Kidney epithelial cell (primary cell): Measurements from ENCODE around the gene CHD9NB. TPM values are rescaled to one million over a fixed set of nuclear protein-coding genes. Genes with fewer than 3 reads are reported as not detected.

ENCODE experiments used
- DNase-seq: peaks from one replicate; pipeline ENCODE4 v3.0.0-alpha.2; 2010; ENCODE audit warnings: low read depth
- H3K27me3 ChIP-seq: 2 replicates; pipeline ENCODE4 v1.6.0; 2011; ENCODE audit warnings: low read length; ENCODE audit not compliant: control insufficient read depth, insufficient read depth
- H3K36me3 ChIP-seq: 2 replicates; pipeline ENCODE4 v1.5.1; 2011; ENCODE audit warnings: low read length; ENCODE audit not compliant: control insufficient read depth, insufficient read depth
- H3K4me3 ChIP-seq: 2 replicates; pipeline ENCODE4 v1.5.1; 2011; ENCODE audit warnings: low read depth, mild to moderate bottlenecking, control low read depth, low read length
- CTCF ChIP-seq: IDR thresholded peaks from 2 replicates; pipeline ENCODE4 v1.5.1; 2011; ENCODE audit warnings: mild to moderate bottlenecking, moderate library complexity, low read length, control low read depth, inconsistent platforms; ENCODE audit not compliant: insufficient read depth, poor library complexity, severe bottlenecking
- total RNA-seq: library from RNA; depleted of rRNA; stranded (reverse); fragments of >200 nt; gene quantifications from 2 replicates; pipeline ENCODE4 v1.2.3, GENCODE V29; 2015

Gene CHD9NB
- total RNA-seq, 1 donor from 2014 or later, result 1.0 TPM

DNA sequence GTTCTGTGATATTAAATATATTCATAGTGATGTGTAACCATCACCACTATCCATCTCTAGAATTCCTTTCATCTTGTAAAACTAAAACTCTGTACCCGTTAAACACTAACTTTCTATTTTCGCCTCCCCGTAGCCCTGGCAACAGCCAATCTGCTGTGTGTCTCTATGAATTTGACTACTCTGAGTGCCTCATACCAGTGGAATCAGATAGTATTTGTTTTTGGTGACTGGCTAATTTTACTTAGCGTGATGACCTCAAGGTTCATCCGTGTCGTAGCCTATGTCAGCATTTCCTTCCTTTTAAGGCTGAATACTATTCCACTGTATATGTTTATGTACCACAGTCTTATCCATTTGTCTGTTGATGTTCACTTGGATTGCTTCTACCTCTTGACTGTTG is 20.3 kb upstream of the CHD9NB start:
- Histone ChIP-seq H3K36me3 (no peaks in the 10 kb centered on the region), H3K4me3 (no peak overlapping the region), H3K27me3 (no peaks in the 10 kb centered on the region)
- no peak for TF ChIP-seq CTCF
- DNase-seq, result no peak

- Histone ChIP-seq H3K36me3 (no peaks in the 10 kb centered on the region), H3K4me3 (no peak overlapping the region), H3K27me3 (no peaks in the 10 kb centered on the region)
- DNase-seq, result no peak
- TF ChIP-seq CTCF, result no peak
Observed at GRCh38 chr16:53071748-53072301, 19.1 kb upstream of the CHD9NB start.

DNA sequence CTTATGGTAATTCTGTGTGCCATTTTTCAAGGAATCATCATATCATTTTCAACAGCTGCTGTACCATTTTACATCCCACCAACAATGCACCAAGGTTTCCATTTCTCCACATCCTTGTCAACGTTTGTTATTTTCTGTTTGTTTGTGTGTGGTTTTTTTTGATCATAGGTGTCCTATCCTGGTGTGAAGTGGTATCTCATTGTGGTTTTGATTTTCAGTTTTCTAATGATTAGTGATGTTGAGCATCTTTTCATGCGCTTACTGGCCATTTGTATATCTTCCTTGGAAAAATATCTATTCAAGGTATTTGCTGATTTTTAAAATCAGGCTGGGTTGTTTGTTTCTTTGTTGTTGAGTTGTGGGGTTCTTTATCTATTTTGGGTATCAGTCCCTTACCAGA is 17.1 kb upstream of the CHD9NB start:
- no peak for TF ChIP-seq CTCF
- DNase-seq, result no peak
- Histone ChIP-seq H3K4me3 (no peak overlapping the region), H3K27me3 (no peaks in the 10 kb centered on the region), H3K36me3 (no peaks in the 10 kb centered on the region)

GRCh38 chr16:53068423-53068833 is 15.7 kb upstream of the CHD9NB start:
- H3K27me3 ChIP-seq, result no peaks in the 10 kb centered on the region
- no peak overlapping the region for H3K4me3 ChIP-seq
- no peaks in the 10 kb centered on the region for H3K36me3 ChIP-seq
- no peak for TF ChIP-seq CTCF
- no peak for DNase-seq

DNA sequence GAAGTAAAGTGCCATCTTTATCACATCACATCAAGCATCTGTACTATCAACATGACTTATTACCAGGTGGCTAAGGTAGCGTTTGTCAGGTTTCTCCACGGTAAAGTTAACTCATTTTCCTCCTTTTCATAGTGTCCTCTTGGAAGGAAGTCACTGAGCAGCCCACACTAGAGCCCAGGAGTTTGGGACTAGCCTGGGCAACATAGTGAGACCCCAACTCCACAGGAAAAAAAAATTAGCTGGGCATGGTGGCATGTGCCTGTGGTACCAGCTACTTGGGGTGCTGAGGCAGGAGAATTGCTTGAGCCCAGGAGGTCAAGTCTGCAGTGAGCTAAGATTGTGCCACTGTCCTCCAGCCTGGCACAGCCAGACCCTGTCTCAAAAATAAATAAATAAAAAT is 15.0 kb upstream of the CHD9NB start:
- TF ChIP-seq CTCF, result no peak

DNA sequence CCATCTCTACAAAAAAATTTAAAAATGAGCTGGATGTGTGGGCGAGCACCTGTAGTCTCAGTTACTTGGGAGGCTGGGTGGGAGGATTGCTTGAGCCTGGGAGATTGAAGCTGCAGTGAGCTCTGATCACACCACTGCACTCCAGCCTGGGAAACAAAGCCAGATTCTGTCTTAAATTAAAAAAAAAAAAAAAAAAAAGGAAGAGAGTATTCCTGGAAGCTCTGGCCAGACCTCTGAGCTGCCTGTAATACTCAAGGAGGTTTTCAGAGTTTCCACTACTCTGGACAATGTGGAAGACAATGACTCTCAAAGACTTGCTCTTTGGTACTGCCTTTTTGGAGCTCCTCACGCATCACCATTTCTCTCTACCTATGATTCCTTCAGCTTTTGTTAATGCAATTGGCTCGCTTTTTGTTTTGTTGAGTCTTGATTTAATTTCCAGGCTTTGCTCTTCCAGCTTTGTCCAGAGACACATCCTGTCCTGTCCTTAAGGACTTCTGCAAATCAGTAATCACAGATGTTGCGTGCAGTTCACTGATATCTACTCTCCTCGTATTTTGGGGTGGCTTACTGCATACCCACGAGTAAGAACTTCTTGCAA is 12.9 kb upstream of the CHD9NB start:
- Histone ChIP-seq H3K27me3 (no peaks in the 10 kb centered on the region), H3K36me3 (no peaks in the 10 kb centered on the region), H3K4me3 (no peak overlapping the region)
- DNase-seq, result no peak
- no peak for TF ChIP-seq CTCF

More for the DNA sequence above, 15.0 kb upstream of the CHD9NB start:
- Histone ChIP-seq H3K27me3 (no peaks in the 10 kb centered on the region), H3K36me3 (no peaks in the 10 kb centered on the region), H3K4me3 (no peak overlapping the region)
- DNase-seq, result no peak
